GM18951 (cell line): ENCODE results near the gene TMEM35A.
"Not testable (repeated sequence)": the region's sequence is repeated elsewhere in the genome, so short reads cannot be mapped to it uniquely, and the experiment has no call there.

ENCODE experiments used
- POLR2A ChIP-seq: IDR thresholded peaks from 4 replicates; pipeline ENCODE4 v1.6.1; 2011; ENCODE audit warnings: mild to moderate bottlenecking; ENCODE audit not compliant: insufficient read length, insufficient read depth; ENCODE audit errors: extremely low read depth
- in situ Hi-C: fragments of 300-500 bp; cut with MboI; formaldehyde crosslinking; loops from one replicate; pipeline ENCODE4 v1.12.0; 2022; ENCODE audit warnings: low sequenced_read_pairs, mixed read lengths, inconsistent platforms; ENCODE audit not compliant: unreplicated experiment

TMEM35A gene, protein sequence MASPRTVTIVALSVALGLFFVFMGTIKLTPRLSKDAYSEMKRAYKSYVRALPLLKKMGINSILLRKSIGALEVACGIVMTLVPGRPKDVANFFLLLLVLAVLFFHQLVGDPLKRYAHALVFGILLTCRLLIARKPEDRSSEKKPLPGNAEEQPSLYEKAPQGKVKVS

DNA sequence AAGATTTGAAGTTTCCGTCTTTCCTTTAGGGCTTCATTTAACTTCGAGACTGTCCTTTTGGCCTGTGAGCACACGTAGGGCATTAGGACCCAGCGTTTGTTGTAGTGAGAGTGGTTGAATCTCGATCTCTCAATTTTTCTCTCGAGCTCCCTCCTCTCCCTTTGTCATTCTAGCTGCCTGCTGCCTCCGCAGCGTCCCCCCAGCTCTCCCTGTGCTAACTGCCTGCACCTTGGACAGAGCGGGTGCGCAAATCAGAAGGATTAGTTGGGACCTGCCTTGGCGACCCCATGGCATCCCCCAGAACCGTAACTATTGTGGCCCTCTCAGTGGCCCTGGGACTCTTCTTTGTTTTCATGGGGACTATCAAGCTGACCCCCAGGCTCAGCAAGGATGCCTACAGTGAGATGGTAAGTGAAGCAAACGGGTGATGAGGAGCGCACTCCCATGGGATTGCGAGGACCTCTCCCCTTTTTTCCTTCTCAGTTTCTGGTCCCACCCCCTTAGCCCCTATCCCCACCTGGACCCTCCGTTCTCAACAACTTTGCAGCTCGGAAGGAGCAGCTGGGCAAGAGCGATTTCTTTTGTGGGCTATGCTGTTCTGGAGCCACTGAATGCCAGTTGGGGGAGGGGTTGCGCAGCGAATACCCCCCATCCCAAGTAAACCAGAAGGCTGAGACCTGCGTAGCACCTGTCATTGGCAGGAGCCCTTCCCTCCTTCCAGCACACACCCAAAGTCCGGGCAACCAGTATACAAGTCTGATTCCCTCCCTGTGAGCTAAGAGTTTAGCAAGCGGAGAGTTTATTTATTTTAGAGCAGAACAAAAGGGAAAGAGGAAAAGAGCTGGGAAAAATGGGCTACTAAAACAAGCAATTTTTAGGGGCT, at the start of gene TMEM35A:
Gene TMEM35A, plus strand, starts transcription at position 164 of the 883 bp plus-strand sequence. Its CDS starts 124 bp downstream, at position 288.
- in situ Hi-C loops = no loop called here
- no peak for TF ChIP-seq POLR2A

DNA sequence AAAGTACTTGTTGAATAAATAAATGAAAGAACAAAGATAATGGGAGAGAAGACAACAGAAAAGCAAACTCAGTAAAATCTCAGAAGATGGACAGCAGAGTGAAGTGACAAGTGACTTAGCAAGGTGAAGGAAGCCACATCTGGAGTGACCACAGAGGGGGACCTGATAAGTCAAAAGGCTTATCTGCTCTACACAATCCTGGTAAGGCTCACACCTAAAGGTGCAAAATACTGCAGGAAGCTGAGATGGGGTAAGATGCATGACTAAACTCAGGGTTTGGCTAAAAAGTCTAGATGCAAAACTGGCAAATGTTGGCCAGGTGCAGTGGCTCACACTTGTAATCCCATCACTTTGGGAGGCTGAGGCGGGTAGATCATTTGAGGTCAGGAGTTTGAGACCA, 49.0 kb upstream of the TMEM35A start:
- no peak for TF ChIP-seq POLR2A
- in situ Hi-C loops = no loop called here

DNA sequence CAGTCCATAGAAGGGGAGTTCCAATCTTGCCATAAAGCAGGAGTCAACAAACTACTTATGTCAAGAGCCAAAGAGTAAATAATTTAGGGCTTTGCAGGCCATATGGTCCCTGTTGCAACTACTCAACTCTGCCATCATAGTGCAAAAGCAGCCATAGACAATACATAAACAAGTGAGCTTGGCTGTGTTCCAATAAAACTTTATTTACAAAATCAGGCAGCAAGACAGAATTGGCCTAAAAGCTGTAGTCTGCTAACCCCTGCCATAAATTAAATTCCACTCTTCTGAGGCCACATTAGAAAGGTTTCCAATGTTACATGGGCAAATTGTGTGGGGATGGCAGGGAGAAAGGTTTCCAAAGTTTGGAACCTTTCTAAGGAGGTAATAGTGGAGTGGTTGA, 41.4 kb upstream of the TMEM35A start:
- no peak for TF ChIP-seq POLR2A
- in situ Hi-C loops = no loop called here

DNA sequence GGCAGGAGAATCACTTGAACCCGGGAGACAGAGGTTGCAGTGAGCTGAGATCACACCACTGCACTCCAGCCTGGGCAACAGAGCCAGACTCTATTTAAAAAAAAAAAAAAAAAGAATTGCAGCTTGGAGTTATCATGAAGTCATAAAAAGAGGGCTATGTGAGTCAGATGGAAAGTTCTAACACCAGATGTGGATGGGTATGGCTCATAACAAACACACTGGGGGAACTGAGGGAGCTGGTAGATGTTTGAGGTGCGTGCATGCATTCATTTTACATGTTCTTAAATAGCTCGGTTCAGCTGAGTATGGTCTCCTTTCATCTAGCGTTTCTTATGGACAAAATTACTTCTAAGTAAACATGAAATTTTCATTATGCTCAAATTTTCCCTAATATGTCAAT, 38.5 kb upstream of the TMEM35A start:
- TF ChIP-seq POLR2A = no peak
- in situ Hi-C loops = no loop called here

DNA sequence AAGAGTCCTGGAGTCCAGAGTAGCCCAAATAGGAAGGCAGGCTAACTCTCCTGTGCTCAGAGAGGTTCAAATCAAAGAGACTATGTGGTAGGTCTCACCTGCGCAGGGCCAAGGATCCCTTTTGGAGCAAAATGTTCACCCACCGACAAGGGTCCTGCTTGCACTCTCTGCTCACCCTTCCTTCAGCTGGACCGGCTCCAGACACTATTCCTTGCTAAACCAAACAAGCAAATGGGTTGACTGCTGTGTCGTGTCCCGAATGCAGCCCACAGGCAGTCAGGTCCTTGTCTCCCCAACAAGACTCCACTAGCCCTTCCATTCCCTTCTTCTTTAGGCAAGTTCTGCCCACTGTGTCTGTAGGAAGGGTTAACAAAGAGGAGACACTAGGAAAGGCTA, 27.5 kb upstream of the TMEM35A start:
- TF ChIP-seq POLR2A = no peak
- in situ Hi-C loops = no loop called here

DNA sequence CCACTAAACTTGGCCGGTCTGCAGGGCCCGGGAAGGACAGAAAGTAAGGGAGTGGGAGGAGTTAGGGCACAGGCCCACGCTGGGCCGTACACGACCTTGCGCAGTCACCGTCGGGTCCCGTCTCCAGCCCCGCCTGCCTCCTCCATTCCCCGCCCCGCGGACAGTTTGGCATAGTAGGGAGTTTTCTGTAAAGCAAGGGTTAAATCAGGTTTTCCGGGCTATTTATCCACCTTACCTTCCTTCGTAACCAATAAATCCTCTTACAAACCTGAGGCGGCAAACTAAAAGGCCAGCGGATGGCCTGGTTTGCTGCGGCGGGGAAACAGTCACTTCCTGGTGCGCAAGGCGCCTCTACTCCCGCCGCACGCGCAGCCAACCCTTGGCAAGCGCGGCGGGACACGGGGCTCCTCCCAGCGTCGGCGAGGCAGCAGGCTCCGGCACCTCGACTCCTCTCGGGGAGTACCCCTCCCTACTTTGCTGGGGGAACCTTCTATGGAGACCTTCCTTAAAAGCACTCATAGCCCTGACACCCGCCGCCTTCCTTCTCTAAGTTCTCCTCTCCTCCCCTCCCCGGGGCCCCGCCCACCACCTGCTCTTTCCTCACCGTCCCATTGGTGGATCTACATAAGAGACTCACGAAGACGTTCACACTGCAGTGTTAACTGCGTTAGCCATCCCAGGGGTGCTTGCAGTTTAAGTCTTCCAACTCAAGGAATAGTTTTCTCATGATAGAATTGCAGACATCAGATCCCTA, 27.0 kb upstream of the TMEM35A start, which contains the start of gene TRMT2B:
Gene TRMT2B, minus strand, starts transcription at position 563 of the 754 bp plus-strand sequence. CDS start 9,822 bp downstream, outside the sequence.
- peak; percentile 65 for TF ChIP-seq POLR2A

DNA sequence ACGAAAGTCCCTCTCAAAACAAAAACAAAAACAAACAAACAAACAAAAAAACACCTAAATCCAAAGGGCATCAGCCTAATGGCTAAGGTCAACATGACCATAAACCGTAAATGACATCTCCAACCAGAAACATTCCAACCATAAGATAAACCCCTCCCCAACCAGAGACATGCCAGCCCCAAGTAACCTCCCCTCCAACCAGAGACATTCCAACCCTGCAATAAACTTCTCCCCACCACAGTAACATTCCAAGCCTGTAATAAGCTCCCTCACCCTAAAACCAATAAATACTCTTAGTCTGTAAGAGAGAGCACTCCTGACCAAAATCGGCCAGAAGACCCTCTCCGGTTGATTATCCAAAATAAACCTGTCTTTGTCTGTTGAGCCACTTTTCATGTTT, 22.1 kb upstream of the TMEM35A start:
- in situ Hi-C loops = not testable (repeated sequence)

More for the DNA sequence above, 27.0 kb upstream of the TMEM35A start, which contains the start of gene TRMT2B:
- in situ Hi-C loops = no loop called here

DNA sequence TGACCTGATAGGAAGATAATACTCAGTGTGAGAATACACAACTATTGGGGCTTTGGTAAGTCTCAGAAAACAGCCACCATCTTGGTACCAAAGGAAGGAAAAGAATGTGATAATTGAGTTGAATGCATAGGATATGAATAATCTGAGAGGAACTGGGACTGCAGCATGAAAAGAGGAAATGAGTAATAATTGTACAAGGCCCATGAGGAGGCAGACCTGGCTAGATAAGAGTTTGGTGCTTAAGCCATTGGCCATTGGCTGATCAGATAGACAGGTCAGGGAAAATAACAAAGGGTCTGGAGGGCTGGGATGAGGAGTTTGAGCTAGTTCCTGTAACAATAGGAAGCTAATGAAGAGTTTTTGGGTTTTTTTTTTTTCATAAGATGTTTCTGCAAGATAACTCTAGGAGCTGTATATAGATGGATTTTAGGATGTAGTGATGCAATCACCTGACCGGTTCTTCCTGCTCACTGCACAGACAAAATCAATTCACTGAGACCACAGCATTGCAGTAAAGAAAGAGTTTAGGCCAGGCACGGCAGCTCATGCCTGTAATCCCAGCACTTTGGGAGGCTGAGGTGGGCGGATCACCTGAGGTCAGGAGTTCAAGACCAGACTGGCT, 21.5 kb upstream of the TMEM35A start:
- no peak for TF ChIP-seq POLR2A
- in situ Hi-C loops = no loop called here

DNA sequence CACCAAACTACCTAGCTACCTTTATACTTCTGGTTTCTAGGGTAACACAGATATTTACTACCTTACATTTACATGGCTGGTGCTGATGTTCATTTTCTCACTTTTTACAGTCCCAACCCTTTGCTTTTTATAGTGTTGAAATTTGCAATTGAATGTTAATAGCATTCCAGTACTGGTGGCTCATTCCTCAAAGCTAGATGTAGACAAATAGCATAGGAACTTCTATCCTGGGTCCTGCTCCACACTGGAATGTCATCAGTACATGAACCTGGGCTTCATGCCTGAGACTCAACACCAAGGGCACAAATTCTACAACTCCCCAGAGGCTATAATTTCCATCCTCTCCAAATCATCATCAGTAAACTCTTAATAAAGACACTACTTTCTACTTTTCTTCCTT, 16.5 kb upstream of the TMEM35A start:
- no peak for TF ChIP-seq POLR2A
- in situ Hi-C loops = no loop called here

DNA sequence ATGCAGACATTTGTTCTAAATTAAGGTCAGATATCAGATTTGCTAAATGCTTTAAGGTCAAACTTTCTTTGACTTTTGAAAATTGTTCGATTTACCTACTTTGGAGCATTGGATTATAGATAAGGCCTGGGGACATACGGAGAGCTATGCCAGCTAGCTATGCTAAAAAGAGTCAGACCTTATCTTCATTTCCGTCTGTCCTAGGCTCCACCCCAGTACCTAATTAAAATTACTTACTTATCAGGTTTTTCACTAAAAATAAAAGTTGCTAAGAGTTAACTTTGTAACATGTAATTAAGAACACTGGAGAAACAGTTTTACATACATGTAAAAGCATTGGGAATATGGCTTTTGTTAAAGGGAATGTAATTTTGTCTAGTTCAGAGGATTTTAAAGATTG, 7.1 kb upstream of the TMEM35A start:
- no peak for TF ChIP-seq POLR2A
- in situ Hi-C loops = no loop called here

DNA sequence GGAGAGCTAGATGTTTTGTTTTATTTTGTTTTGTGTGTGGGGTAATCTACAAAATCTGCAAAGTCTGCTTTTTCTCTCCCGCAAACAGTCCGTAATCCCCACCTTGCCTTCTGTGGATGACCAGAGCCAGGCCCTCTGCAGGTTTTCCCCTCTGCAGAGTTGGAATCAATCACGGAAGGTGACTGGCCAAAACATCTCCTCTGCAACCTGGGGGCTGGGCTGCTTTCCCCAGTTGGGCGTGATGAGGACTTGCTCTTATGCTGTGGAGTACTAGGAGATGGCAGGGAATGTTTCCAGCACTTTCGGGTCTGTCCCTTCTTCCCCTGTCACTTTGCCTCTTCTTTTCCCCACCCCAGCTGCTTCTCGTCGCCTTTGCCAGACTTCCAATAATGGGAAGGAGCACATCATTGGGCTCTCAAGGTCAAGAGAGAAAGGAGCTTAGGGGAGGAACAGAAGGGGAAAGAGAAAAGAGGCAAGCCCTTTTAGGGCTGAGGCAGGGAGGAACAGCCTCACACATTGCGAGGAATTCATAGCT, 1.1 kb downstream of the TMEM35A start:
- TF ChIP-seq POLR2A = no peak
- in situ Hi-C loops = no loop called here

DNA sequence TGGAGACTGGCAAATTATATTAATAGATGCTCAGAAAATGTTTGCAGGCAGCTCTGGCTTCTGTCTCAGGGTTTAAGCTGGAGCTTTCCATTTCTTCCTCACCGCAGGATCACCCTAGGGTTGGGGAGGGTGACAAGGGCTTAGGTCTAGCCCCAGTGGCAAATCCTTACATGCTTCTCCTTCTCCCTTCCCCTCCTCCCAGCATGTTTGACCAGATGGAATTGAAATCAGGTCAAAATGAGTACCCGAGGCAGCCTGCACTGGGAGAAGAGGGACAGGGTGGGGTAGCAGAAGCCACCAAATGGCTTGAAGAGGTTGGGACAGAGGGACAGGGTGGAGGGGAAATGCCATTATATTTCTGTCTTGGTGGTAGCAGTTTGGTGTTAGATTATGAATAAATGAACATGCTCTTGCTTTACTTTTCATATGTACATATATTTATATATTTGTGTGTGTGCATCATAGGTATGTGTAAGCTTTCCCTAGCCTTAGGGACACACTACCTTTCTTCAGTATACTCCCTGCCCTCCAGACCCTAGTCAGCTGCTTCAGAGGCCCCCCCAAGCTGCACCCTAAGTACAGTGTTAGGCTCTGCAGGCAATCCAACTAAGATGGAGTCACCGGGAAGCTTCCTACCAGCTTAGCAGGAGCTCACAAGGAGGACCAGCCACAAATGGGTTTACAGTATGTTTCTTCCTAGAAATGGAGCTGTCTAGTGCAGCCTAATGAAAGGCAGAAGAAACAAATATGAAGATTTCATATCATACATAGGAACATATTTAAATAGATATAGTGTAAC, 1.8 kb downstream of the TMEM35A start:
- in situ Hi-C loops = no loop called here
- no peak for TF ChIP-seq POLR2A
